Nephron progenitor cell (in vitro differentiated cells): Measurements from ENCODE around the gene AMOTL1.

Source experiments
- DNase-seq: peaks from one replicate; pipeline ENCODE4 v3.0.0; 2021
- H3K27ac Mint-ChIP-seq: 2 replicates; pipeline ENCODE4 v1.8.0; 2021; ENCODE audit warnings: mild to moderate bottlenecking, moderate library complexity, mixed read lengths
- H3K27me3 Mint-ChIP-seq: 2 replicates; pipeline ENCODE4 v1.8.0; 2021; ENCODE audit warnings: mild to moderate bottlenecking, low read depth, mixed read lengths; ENCODE audit not compliant: poor library complexity
- H3K36me3 Mint-ChIP-seq: 2 replicates; pipeline ENCODE4 v1.8.0; 2021; ENCODE audit warnings: low read depth, mixed read lengths
- H3K4me1 Mint-ChIP-seq: 2 replicates; pipeline ENCODE4 v1.8.0; 2021; ENCODE audit warnings: mixed read lengths
- H3K4me3 Mint-ChIP-seq: 2 replicates; pipeline ENCODE4 v1.8.0; 2021; ENCODE audit warnings: mild to moderate bottlenecking, moderate library complexity, mixed read lengths
- H3K9me3 Mint-ChIP-seq: 2 replicates; pipeline ENCODE4 v1.8.0; 2021; ENCODE audit warnings: mild to moderate bottlenecking, moderate library complexity, mixed read lengths
- CTCF ChIP-seq: fragments of 200-600 bp; sonication (generic); IDR thresholded peaks from 2 replicates; pipeline ENCODE4 v1.5.0; 2021; ENCODE audit warnings: antibody characterized with exemption

The AMOTL1 gene

GRCh38 chr11:94747146-94747545 lies 21.0 kb upstream of the AMOTL1 start:
- TF ChIP-seq CTCF, result no peak
- H3K4me1 Mint-ChIP-seq, result peaks cover 16% of the 10 kb centered on the region

GRCh38 chr11:94747601-94748041 lies 20.5 kb upstream of the AMOTL1 start:
- no peaks in the 10 kb centered on the region for H3K9me3 Mint-ChIP-seq

More at GRCh38 chr11:94747146-94747545, 21.0 kb upstream of the AMOTL1 start:
- DNase-seq, result no peak
- Mint-ChIP-seq H3K4me3 (no peak overlapping the region), H3K9me3 (no peaks in the 10 kb centered on the region), H3K27me3 (peaks cover 8% of the 10 kb centered on the region), H3K36me3 (no peaks in the 10 kb centered on the region), H3K27ac (no peak overlapping the region)

GRCh38 chr11:94749369-94749768 lies 18.8 kb upstream of the AMOTL1 start:
- Mint-ChIP-seq H3K4me1 (peaks cover 32% of the 10 kb centered on the region), H3K9me3 (no peaks in the 10 kb centered on the region)
- DNase-seq, result no peak

More at GRCh38 chr11:94747601-94748041, 20.5 kb upstream of the AMOTL1 start:
- Mint-ChIP-seq H3K27me3 (peaks cover 8% of the 10 kb centered on the region), H3K4me3 (no peak overlapping the region), H3K27ac (no peak overlapping the region), H3K4me1 (peaks cover 17% of the 10 kb centered on the region), H3K36me3 (no peaks in the 10 kb centered on the region)
- no peak for TF ChIP-seq CTCF
- DNase-seq, result no peak

GRCh38 chr11:94750319-94751217 lies 17.6 kb upstream of the AMOTL1 start:
- Mint-ChIP-seq H3K27me3 (no peaks in the 10 kb centered on the region), H3K36me3 (no peaks in the 10 kb centered on the region), H3K9me3 (no peaks in the 10 kb centered on the region), H3K27ac (no peak overlapping the region), H3K4me3 (no peak overlapping the region), H3K4me1 (peaks cover 34% of the 10 kb centered on the region)
- TF ChIP-seq CTCF, result no peak
- no peak for DNase-seq

More at GRCh38 chr11:94749369-94749768, 18.8 kb upstream of the AMOTL1 start:
- Mint-ChIP-seq H3K36me3 (no peaks in the 10 kb centered on the region), H3K27ac (no peak overlapping the region), H3K27me3 (peaks cover 3% of the 10 kb centered on the region), H3K4me3 (no peak overlapping the region)
- TF ChIP-seq CTCF, result no peak

GRCh38 chr11:94751218-94751609 lies 16.9 kb upstream of the AMOTL1 start:
- Mint-ChIP-seq H3K27ac (no peak overlapping the region), H3K9me3 (no peaks in the 10 kb centered on the region)
- TF ChIP-seq CTCF, result no peak

More at GRCh38 chr11:94751218-94751609, 16.9 kb upstream of the AMOTL1 start:
- Mint-ChIP-seq H3K4me1 (peaks cover 34% of the 10 kb centered on the region), H3K27me3 (no peaks in the 10 kb centered on the region), H3K36me3 (no peaks in the 10 kb centered on the region), H3K4me3 (no peak overlapping the region)
- no peak for DNase-seq
